Left renal pelvis (tissue), 4 donors: ENCODE measurements around the gene TAF11L12. TPM values are rescaled to one million over a fixed set of nuclear protein-coding genes. Genes with fewer than 3 reads are reported as not detected.

Experiments
- polyA plus RNA-seq, 4 donors: library from polyadenylated mRNA; unstranded; fragments of 120-200 nt; gene quantifications; one replicate each; pipeline ENCODE4 v1.2.1, GENCODE V29; 2013; ENCODE audit not compliant: insufficient read length in 4 of 4

The TAF11L12 gene
- polyA plus RNA-seq, 4 donors = not detected

Other genes with a start within 250 kb of the TAF11L12 start
- not detected for gene TAF11L2, start 112.2 kb upstream of the TAF11L12 start, polyA plus RNA-seq
- not detected for gene TAF11L3, start 92.0 kb upstream of the TAF11L12 start, polyA plus RNA-seq
- gene TAF11L4, start 88.6 kb upstream of the TAF11L12 start, polyA plus RNA-seq = not detected
- gene TAF11L5, start 85.2 kb upstream of the TAF11L12 start, polyA plus RNA-seq = not detected
- not detected for gene TAF11L6, start 81.7 kb upstream of the TAF11L12 start, polyA plus RNA-seq
- gene TAF11L7, start 24.6 kb upstream of the TAF11L12 start, polyA plus RNA-seq = not detected
- not detected for gene TAF11L8, start 19.4 kb upstream of the TAF11L12 start, polyA plus RNA-seq
- gene TAF11L9, start 16.0 kb upstream of the TAF11L12 start, polyA plus RNA-seq = not detected
- gene TAF11L10, start 12.6 kb upstream of the TAF11L12 start, polyA plus RNA-seq = not detected
- gene TAF11L11, start 6.2 kb upstream of the TAF11L12 start, polyA plus RNA-seq = not detected
- not detected for gene TAF11L13, start 21.7 kb downstream of the TAF11L12 start, polyA plus RNA-seq
- not detected for gene TAF11L14, start 24.1 kb downstream of the TAF11L12 start, polyA plus RNA-seq